DMS153 (cell line): ENCODE measurements around the gene SLC24A3.

Experiments
- DNase-seq: peaks from one replicate; lab custom pipeline; 2025; lab: John Stamatoyannopoulos, UW

The SLC24A3 gene

GRCh38 chr20:19271879-19272651 lies 59.6 kb downstream of the SLC24A3 start:
- no peak for DNase-seq

DNA sequence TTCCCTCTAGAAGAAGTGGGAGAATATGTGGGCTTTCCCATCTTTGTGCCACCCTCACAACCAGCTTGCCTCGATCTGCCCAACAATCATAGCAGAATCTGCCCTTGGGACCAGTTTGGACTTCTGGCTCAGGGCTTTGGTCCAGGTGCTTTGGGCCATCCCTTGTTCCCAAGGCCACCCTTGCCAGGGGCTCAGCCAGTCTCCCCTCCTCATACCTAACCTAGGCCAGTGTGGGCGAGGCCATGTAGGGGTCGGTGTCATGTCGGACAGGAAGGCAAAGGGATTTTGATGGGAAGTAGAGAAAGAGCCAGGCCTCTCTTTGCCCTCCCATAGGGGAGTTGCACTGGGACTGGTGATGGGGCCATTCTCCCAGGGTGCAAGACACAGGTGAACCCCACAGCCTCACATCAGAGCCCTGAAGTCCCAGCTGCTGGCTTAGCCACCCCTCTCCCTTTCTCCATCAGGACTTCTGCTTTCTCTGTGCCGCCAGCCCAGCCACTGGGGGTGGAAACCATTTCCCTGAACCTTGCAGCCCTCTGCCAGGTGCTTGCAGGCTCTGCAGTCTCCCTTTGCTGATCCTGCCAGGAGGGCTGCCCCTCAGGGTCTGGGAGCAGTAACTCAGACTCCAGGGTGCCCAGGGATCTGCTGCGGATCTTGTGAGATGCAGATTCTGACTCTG lies 60.7 kb downstream of the SLC24A3 start:
- DNase-seq: no peak

GRCh38 chr20:19274001-19274400 lies 61.6 kb downstream of the SLC24A3 start:
- DNase-seq: no peak

DNA sequence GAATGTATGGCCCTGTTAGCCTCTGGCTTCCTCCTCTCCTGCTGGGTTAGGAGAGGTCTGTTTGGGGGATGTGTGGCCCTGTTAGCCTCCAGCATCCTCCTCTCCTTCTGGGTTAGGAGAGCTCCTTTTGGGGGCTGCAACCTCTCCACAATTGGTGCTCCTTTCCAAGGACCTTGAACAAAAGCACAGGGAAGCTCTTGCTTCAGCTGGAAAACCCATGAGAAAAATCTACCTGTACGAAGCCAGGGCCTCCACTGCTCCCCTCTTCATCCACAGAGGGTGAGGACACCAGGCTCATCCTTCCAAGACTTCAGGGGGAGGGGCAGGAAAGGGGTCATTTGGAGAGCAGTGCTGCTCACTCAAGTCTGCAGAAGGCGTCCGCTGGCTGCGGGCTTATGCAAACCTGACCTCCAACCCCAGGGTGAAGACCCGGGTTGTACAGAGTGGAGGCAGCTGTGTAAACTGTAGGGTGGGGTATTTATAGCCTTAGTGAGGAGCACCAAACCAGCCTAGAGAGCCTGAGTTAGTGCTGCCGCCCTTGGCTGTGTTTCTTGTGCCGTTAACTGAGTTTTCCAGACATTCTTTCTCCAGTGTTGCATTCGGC lies 62.1 kb downstream of the SLC24A3 start:
- DNase-seq: no peak

- no peak for DNase-seq
These were observed 62.7 kb downstream of the SLC24A3 start for GRCh38 chr20:19275038-19275629.

DNA sequence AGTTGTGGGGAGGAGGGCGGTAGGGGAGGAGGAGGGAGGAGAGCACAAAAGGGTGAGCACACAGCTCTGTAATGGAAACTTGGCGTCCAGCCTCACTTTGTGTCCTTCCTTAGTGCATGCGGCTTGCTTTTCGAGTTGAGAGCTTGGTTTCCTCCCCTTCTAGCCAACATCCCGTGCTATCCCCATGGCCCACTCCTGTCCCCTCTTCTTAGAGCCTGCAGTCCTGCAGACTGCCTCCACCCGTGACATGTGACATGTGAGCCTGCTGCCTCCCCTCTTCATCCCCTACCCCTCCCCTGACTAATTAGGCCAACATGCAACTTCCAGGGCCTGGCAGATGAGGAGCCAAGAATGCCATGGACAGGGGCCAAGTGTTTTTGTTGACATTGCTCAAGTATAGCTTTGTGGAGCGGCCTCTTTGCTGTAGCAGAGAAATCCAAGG lies 63.2 kb downstream of the SLC24A3 start:
- DNase-seq: peak; percentile 83

DNA sequence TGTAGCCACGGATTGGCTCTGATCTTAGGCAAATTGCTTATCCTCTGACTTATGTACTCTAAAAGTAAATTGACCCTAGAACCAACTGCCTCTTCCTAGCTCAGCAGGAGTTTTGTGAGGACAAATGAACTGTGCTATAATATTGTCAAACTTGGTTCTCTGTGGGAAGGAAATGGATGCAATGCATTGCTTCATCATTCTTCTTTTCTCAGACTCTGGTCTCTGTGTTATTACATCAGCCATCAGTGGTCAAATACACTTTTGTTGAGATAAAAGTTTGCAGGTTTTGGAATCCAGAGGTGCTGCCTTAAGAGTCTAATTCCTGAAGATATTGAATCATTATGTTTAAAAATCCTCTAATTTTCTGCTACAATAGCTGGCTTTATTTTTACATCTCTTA lies 64.9 kb downstream of the SLC24A3 start:
- DNase-seq: no peak

DNA sequence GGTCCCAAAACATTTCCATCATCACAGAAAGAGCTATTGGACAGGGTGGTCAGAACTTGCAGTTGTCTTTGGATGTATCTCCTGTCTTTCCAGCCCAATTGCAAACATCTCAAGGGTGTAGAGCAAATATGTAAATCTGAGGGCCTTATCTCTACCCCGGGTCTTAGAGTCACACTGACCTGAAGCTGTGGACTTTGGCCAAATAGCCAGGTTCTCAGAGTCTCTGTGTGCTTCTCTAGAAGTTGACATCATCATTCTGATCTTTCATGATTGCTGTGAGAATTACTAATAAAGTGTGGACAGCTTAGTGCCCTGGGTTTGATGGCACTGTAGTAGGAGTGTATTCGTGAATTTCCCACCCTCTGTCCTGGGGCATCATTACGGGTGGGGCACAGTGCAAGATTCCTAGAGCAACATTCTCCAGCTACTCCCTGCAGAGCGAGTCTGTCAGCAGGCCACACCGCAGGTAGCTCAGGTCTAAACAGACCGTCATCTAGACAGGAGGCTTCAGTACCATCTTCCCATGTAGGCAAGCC lies 71.1 kb downstream of the SLC24A3 start:
- no peak for DNase-seq

DNA sequence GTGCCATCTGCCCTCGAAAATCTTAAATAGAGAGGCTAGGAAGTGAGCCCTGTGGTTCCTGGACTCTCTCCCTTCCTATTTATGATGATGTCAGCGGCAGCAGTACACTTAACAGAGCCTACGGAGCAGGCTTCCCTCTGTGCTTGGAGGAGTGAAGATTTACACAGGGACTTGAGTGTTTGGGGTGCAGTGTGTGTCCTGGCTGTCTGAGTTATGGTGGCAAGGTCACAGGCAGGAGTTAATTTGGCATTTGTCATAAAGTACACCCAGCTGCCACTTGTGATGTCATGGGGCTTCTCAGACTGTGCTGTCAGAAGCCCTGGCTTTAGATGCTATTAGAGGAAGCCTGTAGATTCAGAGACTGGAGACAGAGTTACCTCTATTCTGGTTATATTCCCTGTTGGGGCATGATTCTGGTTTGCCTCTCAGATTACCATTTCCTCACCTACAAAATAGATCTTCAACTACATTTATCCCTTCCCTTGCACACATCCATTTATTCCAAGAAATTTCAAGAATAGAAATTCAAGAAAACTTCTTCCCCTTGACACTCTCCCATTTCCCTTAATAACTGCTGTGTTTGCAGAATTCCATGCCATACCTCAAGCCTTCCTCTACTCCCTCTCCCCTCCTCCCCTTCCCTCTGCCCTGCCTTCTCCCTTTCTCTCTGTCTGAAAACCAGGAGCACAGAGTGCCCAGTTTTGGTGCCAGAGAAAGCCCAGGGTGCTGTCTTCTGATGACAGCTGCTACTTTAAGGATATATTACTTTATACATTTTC lies 72.1 kb downstream of the SLC24A3 start:
- no peak for DNase-seq

DNA sequence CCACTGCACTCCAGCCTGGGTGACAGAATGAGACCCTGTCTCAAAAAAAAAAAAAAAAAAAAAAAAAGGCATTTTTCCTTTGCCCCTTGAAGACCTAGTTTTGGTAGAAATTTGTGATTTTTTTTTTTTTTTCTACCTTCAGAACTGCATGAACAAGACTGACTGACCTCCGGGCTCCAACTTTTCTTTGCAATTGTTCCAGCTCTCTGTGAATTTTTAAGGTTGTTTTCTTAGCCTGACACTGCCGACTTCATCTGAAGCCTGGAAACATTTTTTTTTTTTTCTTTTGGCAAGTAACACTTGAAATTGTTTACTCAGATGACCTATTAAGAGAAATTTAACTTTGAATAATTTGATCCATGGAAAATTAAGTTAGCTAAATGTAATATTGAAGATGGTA lies 73.0 kb downstream of the SLC24A3 start:
- no peak for DNase-seq

DNA sequence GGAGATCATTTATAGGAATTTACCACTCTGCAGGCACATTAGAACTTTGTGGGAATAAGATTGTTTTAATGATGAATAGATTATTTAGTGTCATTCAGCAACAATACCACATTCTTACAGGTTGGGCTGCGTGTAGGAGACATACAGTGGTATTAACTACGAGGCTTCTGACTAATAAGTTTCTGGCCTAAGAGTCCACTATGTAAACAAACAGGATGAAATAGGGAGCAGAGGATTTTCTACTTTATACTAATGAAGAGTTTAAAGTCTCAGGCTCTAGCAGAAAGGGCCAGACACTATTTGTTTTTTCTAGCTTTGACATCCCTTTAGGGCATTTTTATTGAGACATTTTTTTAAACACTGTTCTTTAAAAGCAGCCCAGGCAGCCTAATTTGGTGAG lies 75.6 kb downstream of the SLC24A3 start:
- no peak for DNase-seq

GRCh38 chr20:19288636-19289035 lies 76.2 kb downstream of the SLC24A3 start:
- no peak for DNase-seq

DNA sequence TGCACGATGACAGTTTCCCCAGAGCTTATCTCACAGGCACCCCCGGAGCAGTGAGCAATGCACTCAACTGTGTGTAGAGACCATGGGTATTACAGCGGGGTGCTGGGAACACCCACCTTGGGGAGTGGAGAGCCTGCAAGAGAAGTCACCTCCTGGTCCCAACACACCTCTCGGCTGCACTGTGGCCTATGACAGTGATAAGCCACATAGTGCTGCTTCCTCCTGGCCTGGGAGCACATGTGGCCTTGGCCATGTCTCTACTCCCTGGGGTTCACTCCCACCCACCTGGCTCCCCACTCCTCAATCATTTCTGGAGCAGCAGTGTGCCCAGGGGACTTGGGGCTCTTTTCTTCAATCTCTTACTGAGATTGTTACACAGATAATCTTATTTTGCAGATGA lies 77.0 kb downstream of the SLC24A3 start:
- no peak for DNase-seq

GRCh38 chr20:19291024-19291817 lies 78.8 kb downstream of the SLC24A3 start:
- DNase-seq: no peak

DNA sequence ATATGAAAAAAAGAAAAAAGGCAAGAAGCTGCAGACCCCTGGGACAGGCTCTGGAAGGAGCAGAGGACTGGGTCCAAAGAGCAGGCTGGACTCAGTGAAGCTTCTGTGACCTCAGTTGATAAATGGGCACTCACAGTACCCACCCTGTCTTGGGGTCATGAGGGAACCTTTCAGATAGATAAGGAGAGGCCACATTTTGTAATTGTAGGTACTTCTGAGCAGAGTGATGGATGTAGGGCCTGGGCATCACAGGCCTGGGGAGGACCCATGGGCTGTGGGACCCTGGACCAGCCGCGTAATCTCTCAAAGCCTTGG lies 79.3 kb downstream of the SLC24A3 start:
- no peak for DNase-seq

- no peak for DNase-seq
These were observed 79.8 kb downstream of the SLC24A3 start for GRCh38 chr20:19292254-19292653.

DNA sequence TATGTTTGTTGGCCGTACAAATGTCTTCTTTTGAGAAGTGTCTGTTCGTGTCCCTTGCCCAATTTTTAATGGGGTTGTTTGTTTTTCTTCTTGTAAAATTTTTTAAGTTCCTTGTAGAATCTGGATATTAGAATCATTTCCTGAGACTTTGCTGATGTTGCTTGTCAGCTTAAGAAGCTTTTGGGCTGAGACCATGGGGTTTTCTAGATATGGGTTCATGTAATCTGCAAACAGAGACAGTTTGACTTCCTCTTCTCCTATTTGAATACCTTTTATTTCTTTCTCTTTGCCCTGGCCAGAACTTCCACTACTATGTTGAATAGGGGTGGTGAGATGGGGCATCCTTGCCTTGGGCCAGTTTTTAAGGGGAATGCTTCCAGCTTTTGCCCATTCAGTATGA lies 82.6 kb downstream of the SLC24A3 start:
- DNase-seq: no peak

DNA sequence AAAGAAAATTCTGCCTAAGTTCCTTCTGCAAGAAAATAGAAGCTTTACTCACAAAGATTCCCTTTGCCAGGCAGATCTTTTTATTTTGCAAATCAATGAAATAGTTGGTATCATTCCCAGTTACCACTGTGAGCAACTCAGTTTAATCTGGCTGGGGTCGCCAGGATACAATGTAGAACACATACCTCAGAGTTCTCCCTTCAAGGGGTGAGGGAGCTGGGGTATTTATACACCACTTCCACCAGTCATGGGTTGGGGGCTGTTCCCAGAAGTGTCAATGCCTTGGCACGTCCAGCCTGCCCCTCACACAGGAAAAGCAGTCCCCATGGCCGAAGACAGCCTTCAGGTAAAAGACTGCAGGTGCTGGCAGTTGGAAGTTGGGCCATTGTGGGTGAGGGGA lies 86.2 kb downstream of the SLC24A3 start:
- DNase-seq: no peak

DNA sequence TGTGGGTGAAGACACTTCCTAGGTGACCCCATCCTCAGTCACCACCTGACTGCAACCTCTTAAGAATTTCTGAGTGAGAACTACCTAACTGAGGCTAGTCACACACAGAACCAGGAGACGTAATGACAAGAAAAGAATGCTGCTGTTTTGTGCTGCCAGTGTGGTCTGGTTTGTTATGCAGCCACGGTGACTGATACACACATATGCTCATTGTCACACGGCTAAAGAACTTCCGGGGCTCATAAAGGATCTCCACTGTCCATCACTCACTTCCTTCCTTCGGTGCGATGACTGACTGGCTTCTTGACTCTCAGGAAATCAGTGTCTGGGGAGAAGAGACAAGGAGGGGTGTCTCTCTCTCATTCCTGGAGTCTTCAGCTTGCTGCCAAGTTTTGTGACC lies 88.0 kb downstream of the SLC24A3 start:
- no peak for DNase-seq

GRCh38 chr20:19301142-19301541 lies 88.7 kb downstream of the SLC24A3 start:
- DNase-seq: no peak

DNA sequence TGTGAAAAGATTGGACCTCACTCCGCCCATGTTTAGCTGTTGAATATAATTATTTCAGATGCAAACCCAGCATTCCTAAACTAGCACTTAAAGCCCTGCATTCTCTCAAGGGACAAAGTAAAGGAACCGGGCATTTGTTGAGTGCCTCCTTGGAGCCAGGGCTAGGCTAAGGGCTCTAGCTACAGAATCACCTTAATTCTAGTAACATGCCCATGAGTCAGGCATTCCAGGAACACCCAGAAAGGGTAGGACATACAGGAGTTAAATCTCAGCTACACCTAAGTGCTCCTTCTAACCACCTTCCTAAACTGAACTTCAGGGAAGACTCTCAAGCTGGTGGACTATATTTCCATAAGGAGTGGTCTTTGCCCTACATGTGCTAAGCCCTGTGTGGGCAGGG lies 89.4 kb downstream of the SLC24A3 start:
- no peak for DNase-seq
